ENCODE results near the gene DYDC2.

The DYDC2 gene

GRCh38 chr10:80397014-80397413 lies 40.4 kb downstream of the DYDC2 start:
- Histone ChIP-seq H3K36me3 (ENCODE audit: control insufficient read depth in 1 of 2, insufficient read depth in 2 of 2, low read depth in 1 of 2, low read length in 2 of 2) (no peaks in the 10 kb centered on the region), H4K8ac (ENCODE audit: low read length) (no peak overlapping the region), H3K27ac (ENCODE audit: low read length, poor library complexity, severe bottlenecking) (no peak overlapping the region), H3K27me3 (ENCODE audit: control insufficient read depth in 1 of 2, insufficient read depth in 1 of 2, low read length in 2 of 2) (peaks cover 4 to 6% of the 10 kb centered on the region in 2 experiments), H3K4me3 (ENCODE audit: insufficient read depth in 1 of 2, low read depth in 1 of 2, low read length in 2 of 2) (no peak overlapping the region), H3K9me3 (ENCODE audit: control insufficient read depth, low read length) (no peaks in the 10 kb centered on the region), H3K4ac (ENCODE audit: low read depth in 1 of 2, low read length in 2 of 2) (no peak overlapping the region), H3K18ac (ENCODE audit: low read depth in 1 of 2, low read length in 2 of 2) (no peak overlapping the region), H2AFZ (ENCODE audit: low read depth, low read length) (no peak overlapping the region), H2BK5ac (ENCODE audit: low read depth, low read length, poor library complexity, severe bottlenecking) (no peak overlapping the region), H3K4me2 (ENCODE audit: low read length, poor library complexity, severe bottlenecking) (no peak overlapping the region), H4K91ac (ENCODE audit: low read length) (no peak overlapping the region), H2BK120ac (ENCODE audit: low read depth, low read length) (no peak overlapping the region), H3K23ac (ENCODE audit: low read length in 2 of 2) (no peak overlapping the region), H2BK15ac (ENCODE audit: low read depth, poor library complexity, severe bottlenecking) (no peak overlapping the region), H2BK12ac (ENCODE audit: low read length in 2 of 2) (no peak overlapping the region), H2AK5ac (ENCODE audit: low read length, severe bottlenecking) (no peak overlapping the region), H3K79me1 (replicated peaks; ENCODE audit: low read length, poor library complexity, severe bottlenecking) (no peaks in the 10 kb centered on the region), H3K9ac (ENCODE audit: low read length) (no peak overlapping the region), H3K4me1 (ENCODE audit: control insufficient read depth, insufficient read depth, low read depth, low read length) (no peaks in the 10 kb centered on the region), H3K14ac (ENCODE audit: low read length in 2 of 2) (no peak overlapping the region)
- DNase-seq: no peak
- WGBS: 95% methylated on average over 2 of the region's 2 CpGs

GRCh38 chr10:80400136-80400804 lies 43.7 kb downstream of the DYDC2 start:
- peak overlapping the region in 1 of 2 experiments; percentile 56 for H2BK12ac ChIP-seq (ENCODE audit: low read length in 2 of 2)
- no peak overlapping the region for H3K4me2 ChIP-seq (ENCODE audit: low read length, poor library complexity, severe bottlenecking)
- no peak overlapping the region for H2AFZ ChIP-seq (ENCODE audit: low read depth, low read length)
- H3K79me1 ChIP-seq (replicated peaks; ENCODE audit: low read length, poor library complexity, severe bottlenecking): no peaks in the 10 kb centered on the region
- no peak for DNase-seq
- peak overlapping the region; percentile 55 for H4K8ac ChIP-seq (ENCODE audit: low read length)
- no peak overlapping the region for H3K23ac ChIP-seq (ENCODE audit: low read length in 2 of 2)
- no peak overlapping the region for H3K27ac ChIP-seq (ENCODE audit: low read length, poor library complexity, severe bottlenecking)
- no peaks in the 10 kb centered on the region for H3K9me3 ChIP-seq (ENCODE audit: control insufficient read depth, low read length)
- no peak overlapping the region for H4K91ac ChIP-seq (ENCODE audit: low read length)
- H3K27me3 ChIP-seq (ENCODE audit: control insufficient read depth in 1 of 2, insufficient read depth in 1 of 2, low read length in 2 of 2): peaks cover 4 to 6% of the 10 kb centered on the region in 2 experiments
- no peak overlapping the region for H2BK15ac ChIP-seq (ENCODE audit: low read depth, poor library complexity, severe bottlenecking)
- H3K18ac ChIP-seq (ENCODE audit: low read depth in 1 of 2, low read length in 2 of 2): no peak overlapping the region
- no peak overlapping the region for H3K4ac ChIP-seq (ENCODE audit: low read depth in 1 of 2, low read length in 2 of 2)
- H2BK5ac ChIP-seq (ENCODE audit: low read depth, low read length, poor library complexity, severe bottlenecking): no peak overlapping the region
- H3K9ac ChIP-seq (ENCODE audit: low read length): no peak overlapping the region
- WGBS: 53% methylated on average over 7 of the region's 8 CpGs
- H3K4me3 ChIP-seq (ENCODE audit: insufficient read depth in 1 of 2, low read depth in 1 of 2, low read length in 2 of 2): no peak overlapping the region
- no peaks in the 10 kb centered on the region for H3K36me3 ChIP-seq (ENCODE audit: control insufficient read depth in 1 of 2, insufficient read depth in 2 of 2, low read depth in 1 of 2, low read length in 2 of 2)
- H2BK120ac ChIP-seq (ENCODE audit: low read depth, low read length): no peak overlapping the region
- H2AK5ac ChIP-seq (ENCODE audit: low read length, severe bottlenecking): no peak overlapping the region
- H3K14ac ChIP-seq (ENCODE audit: low read length in 2 of 2): no peak overlapping the region
- no peaks in the 10 kb centered on the region for H3K4me1 ChIP-seq (ENCODE audit: control insufficient read depth, insufficient read depth, low read depth, low read length)

GRCh38 chr10:80405035-80405434 lies 48.5 kb downstream of the DYDC2 start:
- no peak overlapping the region for H2AK5ac ChIP-seq (ENCODE audit: low read length, severe bottlenecking)
- H4K91ac ChIP-seq (ENCODE audit: low read length): no peak overlapping the region
- no peak overlapping the region for H3K4me3 ChIP-seq (ENCODE audit: insufficient read depth in 1 of 2, low read depth in 1 of 2, low read length in 2 of 2)
- no peaks in the 10 kb centered on the region for H3K9me3 ChIP-seq (ENCODE audit: control insufficient read depth, low read length)
- H3K9ac ChIP-seq (ENCODE audit: low read length): no peak overlapping the region
- H3K23ac ChIP-seq (ENCODE audit: low read length in 2 of 2): no peak overlapping the region
- no peak overlapping the region for H2AFZ ChIP-seq (ENCODE audit: low read depth, low read length)
- WGBS: 90% methylated on average over 1 of the region's 1 CpG
- no peak overlapping the region for H3K27ac ChIP-seq (ENCODE audit: low read length, poor library complexity, severe bottlenecking)
- no peak overlapping the region for H2BK15ac ChIP-seq (ENCODE audit: low read depth, poor library complexity, severe bottlenecking)
- H3K79me1 ChIP-seq (replicated peaks; ENCODE audit: low read length, poor library complexity, severe bottlenecking): peaks cover 8% of the 10 kb centered on the region
- H2BK120ac ChIP-seq (ENCODE audit: low read depth, low read length): no peak overlapping the region
- no peak overlapping the region for H3K14ac ChIP-seq (ENCODE audit: low read length in 2 of 2)
- H3K4me2 ChIP-seq (ENCODE audit: low read length, poor library complexity, severe bottlenecking): no peak overlapping the region
- no peaks in the 10 kb centered on the region for H3K36me3 ChIP-seq (ENCODE audit: control insufficient read depth in 1 of 2, insufficient read depth in 2 of 2, low read depth in 1 of 2, low read length in 2 of 2)
- peaks cover 0 to 7% of the 10 kb centered on the region in 2 experiments for H3K27me3 ChIP-seq (ENCODE audit: control insufficient read depth in 1 of 2, insufficient read depth in 1 of 2, low read length in 2 of 2)
- peak overlapping the region; percentile 43 to 53 for H2BK12ac ChIP-seq (ENCODE audit: low read length in 2 of 2)
- H3K4me1 ChIP-seq (ENCODE audit: control insufficient read depth, insufficient read depth, low read depth, low read length): peaks cover 15% of the 10 kb centered on the region
- peak overlapping the region in 1 of 2 experiments; percentile 20 for H3K4ac ChIP-seq (ENCODE audit: low read depth in 1 of 2, low read length in 2 of 2)
- no peak overlapping the region for H4K8ac ChIP-seq (ENCODE audit: low read length)
- DNase-seq: no peak
- no peak overlapping the region for H2BK5ac ChIP-seq (ENCODE audit: low read depth, low read length, poor library complexity, severe bottlenecking)
- H3K18ac ChIP-seq (ENCODE audit: low read depth in 1 of 2, low read length in 2 of 2): no peak overlapping the region

GRCh38 chr10:80405626-80406025 lies 49.0 kb downstream of the DYDC2 start:
- H2BK15ac ChIP-seq (ENCODE audit: low read depth, poor library complexity, severe bottlenecking): no peak overlapping the region
- peak; percentile 66 for DNase-seq
- WGBS: 42% methylated on average over 4 of the region's 4 CpGs
- no peaks in the 10 kb centered on the region for H3K36me3 ChIP-seq (ENCODE audit: control insufficient read depth in 1 of 2, insufficient read depth in 2 of 2, low read depth in 1 of 2, low read length in 2 of 2)
- no peak overlapping the region for H3K9ac ChIP-seq (ENCODE audit: low read length)
- H4K8ac ChIP-seq (ENCODE audit: low read length): no peak overlapping the region
- H3K9me3 ChIP-seq (ENCODE audit: control insufficient read depth, low read length): no peaks in the 10 kb centered on the region
- peaks cover 8% of the 10 kb centered on the region for H3K79me1 ChIP-seq (replicated peaks; ENCODE audit: low read length, poor library complexity, severe bottlenecking)
- peak overlapping the region in 1 of 2 experiments; percentile 6 for H2BK12ac ChIP-seq (ENCODE audit: low read length in 2 of 2)
- peaks cover 0 to 7% of the 10 kb centered on the region in 2 experiments for H3K27me3 ChIP-seq (ENCODE audit: control insufficient read depth in 1 of 2, insufficient read depth in 1 of 2, low read length in 2 of 2)
- no peak overlapping the region for H3K4me3 ChIP-seq (ENCODE audit: insufficient read depth in 1 of 2, low read depth in 1 of 2, low read length in 2 of 2)
- no peak overlapping the region for H3K4me2 ChIP-seq (ENCODE audit: low read length, poor library complexity, severe bottlenecking)
- no peak overlapping the region for H3K14ac ChIP-seq (ENCODE audit: low read length in 2 of 2)
- H2BK120ac ChIP-seq (ENCODE audit: low read depth, low read length): no peak overlapping the region
- no peak overlapping the region for H4K91ac ChIP-seq (ENCODE audit: low read length)
- peaks cover 17% of the 10 kb centered on the region for H3K4me1 ChIP-seq (ENCODE audit: control insufficient read depth, insufficient read depth, low read depth, low read length)
- H3K27ac ChIP-seq (ENCODE audit: low read length, poor library complexity, severe bottlenecking): no peak overlapping the region
- H2AFZ ChIP-seq (ENCODE audit: low read depth, low read length): no peak overlapping the region
- no peak overlapping the region for H3K23ac ChIP-seq (ENCODE audit: low read length in 2 of 2)
- no peak overlapping the region for H3K4ac ChIP-seq (ENCODE audit: low read depth in 1 of 2, low read length in 2 of 2)
- no peak overlapping the region for H2AK5ac ChIP-seq (ENCODE audit: low read length, severe bottlenecking)
- no peak overlapping the region for H3K18ac ChIP-seq (ENCODE audit: low read depth in 1 of 2, low read length in 2 of 2)
- H2BK5ac ChIP-seq (ENCODE audit: low read depth, low read length, poor library complexity, severe bottlenecking): no peak overlapping the region
